Peyer's patch (tissue), 4 donors: Measurements from ENCODE around the gene CEP85L. TPM values are rescaled to one million over a fixed set of nuclear protein-coding genes. Genes with fewer than 3 reads are reported as not detected.

Experiments
- DNase-seq, 3 donors: peaks; one replicate each; pipeline ENCODE4 v3.0.0-alpha.2; 2017 to 2019
- H3K27ac ChIP-seq, 4 donors: fragments of 200-600 bp; sonication (generic); one replicate each; pipeline ENCODE4 v1.5.1; 2016 to 2019
- H3K27me3 ChIP-seq, 2 donors: fragments of 200-600 bp; sonication (generic); one replicate each; pipeline ENCODE4 v1.5.1; 2019
- H3K36me3 ChIP-seq, 3 donors: fragments of 200-600 bp; sonication (generic); one replicate each; pipeline ENCODE4 v1.5.1; 2016 to 2019
- H3K4me1 ChIP-seq, 4 donors: fragments of 200-600 bp; sonication (generic); one replicate each; pipeline ENCODE4 v1.5.1; 2016 to 2019
- H3K4me3 ChIP-seq, 4 donors: fragments of 200-600 bp; sonication (generic); 1 replicate in 3 of 4; 2 replicates in 1 of 4; pipeline ENCODE4 v1.5.1; 2016 to 2019; ENCODE audit warnings: mild to moderate bottlenecking in 1 of 4
- H3K9me3 ChIP-seq, 4 donors: fragments of 200-600 bp; sonication (generic); one replicate each; pipeline ENCODE4 v1.5.1; 2016 to 2019; ENCODE audit warnings: mild to moderate bottlenecking in 1 of 4
- CTCF ChIP-seq, 6 experiments: fragments of 450-650 bp in 4 of 6; fragments of 200-600 bp in 2 of 6; sonication (generic) in 1 of 6; IDR thresholded peaks; one replicate each; pipeline ENCODE4 v1.5.1; 2017 to 2019; ENCODE audit warnings: antibody characterized with exemption in 6 of 6, mild to moderate bottlenecking in 3 of 6, moderate library complexity in 1 of 6
- POLR2A ChIP-seq, 2 donors: fragments of 450-650 bp; IDR thresholded peaks; one replicate each; pipeline ENCODE4 v1.5.1; 2017; ENCODE audit warnings: antibody characterized with exemption in 2 of 2, mild to moderate bottlenecking in 2 of 2, moderate library complexity in 2 of 2
- total RNA-seq, 4 donors: library from RNA; depleted of rRNA; stranded (reverse); fragments of >200 nt; gene quantifications; one replicate each; pipeline ENCODE4 v1.1.0, GENCODE V29; 2016

Gene CEP85L
- total RNA-seq, 4 donors from 2014 or later, result 3.2 to 22.3 (median 7.5) TPM

GRCh38 chr6:118467181-118467580, 184.2 kb downstream of the CEP85L start:
- H3K27me3 ChIP-seq, result no peaks in the 10 kb centered on the region
- H3K4me1 ChIP-seq, result no peaks in the 10 kb centered on the region
- H3K4me3 ChIP-seq, result no peak overlapping the region
- H3K9me3 ChIP-seq, result no peaks in the 10 kb centered on the region
- no peak overlapping the region for H3K27ac ChIP-seq
- no peak for DNase-seq
- peaks cover 0 to 9% (median 0%) of the 10 kb centered on the region in 3 donors for H3K36me3 ChIP-seq
- TF ChIP-seq CTCF (IDR thresholded peaks at IDR 0.05) (no peak), POLR2A (IDR thresholded peaks at IDR 0.05) (no peak)

GRCh38 chr6:118464620-118465019, 186.8 kb downstream of the CEP85L start:
- H3K36me3 ChIP-seq, result peaks cover 0 to 9% (median 0%) of the 10 kb centered on the region in 3 donors
- no peak for DNase-seq
- no peaks in the 10 kb centered on the region for H3K9me3 ChIP-seq
- TF ChIP-seq CTCF (IDR thresholded peaks at IDR 0.05) (no peak), POLR2A (IDR thresholded peaks at IDR 0.05) (no peak)
- H3K27ac ChIP-seq, result no peak overlapping the region
- H3K4me3 ChIP-seq, result no peak overlapping the region
- H3K27me3 ChIP-seq, result no peaks in the 10 kb centered on the region
- H3K4me1 ChIP-seq, result no peaks in the 10 kb centered on the region

GRCh38 chr6:118460958-118461470, 190.4 kb downstream of the CEP85L start:
- no peaks in the 10 kb centered on the region for H3K9me3 ChIP-seq
- no peak for TF ChIP-seq POLR2A (IDR thresholded peaks at IDR 0.05)
- no peak for TF ChIP-seq CTCF (IDR thresholded peaks at IDR 0.05)
- no peaks in the 10 kb centered on the region for H3K4me1 ChIP-seq
- H3K36me3 ChIP-seq, result peaks cover 0 to 6% (median 0%) of the 10 kb centered on the region in 3 donors
- no peaks in the 10 kb centered on the region for H3K27me3 ChIP-seq
- no peak for DNase-seq
- H3K4me3 ChIP-seq, result no peak overlapping the region
- H3K27ac ChIP-seq, result no peak overlapping the region

GRCh38 chr6:118456982-118457381, 194.4 kb downstream of the CEP85L start:
- no peak overlapping the region for H3K4me3 ChIP-seq
- DNase-seq, result no peak
- no peak overlapping the region for H3K27ac ChIP-seq
- TF ChIP-seq POLR2A (IDR thresholded peaks at IDR 0.05), result no peak
- TF ChIP-seq CTCF (IDR thresholded peaks at IDR 0.05), result no peak
- H3K27me3 ChIP-seq, result no peaks in the 10 kb centered on the region
- peaks cover 0 to 10% (median 0%) of the 10 kb centered on the region in 4 donors for H3K9me3 ChIP-seq
- no peaks in the 10 kb centered on the region for H3K4me1 ChIP-seq
- H3K36me3 ChIP-seq, result no peaks in the 10 kb centered on the region

GRCh38 chr6:118451839-118452238, 199.6 kb downstream of the CEP85L start:
- Histone ChIP-seq H3K36me3 (no peaks in the 10 kb centered on the region), H3K4me3 (no peak overlapping the region), H3K9me3 (peaks cover 0 to 29% (median 2%) of the 10 kb centered on the region in 4 donors), H3K27me3 (no peaks in the 10 kb centered on the region), H3K4me1 (no peaks in the 10 kb centered on the region), H3K27ac (no peak overlapping the region)
- TF ChIP-seq POLR2A (IDR thresholded peaks at IDR 0.05), result no peak
- no peak for TF ChIP-seq CTCF (IDR thresholded peaks at IDR 0.05)
- DNase-seq, result no peak

- H3K27ac ChIP-seq, result no peak overlapping the region
- H3K9me3 ChIP-seq, result peaks cover 0 to 16% (median 0%) of the 10 kb centered on the region in 4 donors
- H3K36me3 ChIP-seq, result no peaks in the 10 kb centered on the region
- H3K4me1 ChIP-seq, result no peaks in the 10 kb centered on the region
- no peak overlapping the region for H3K4me3 ChIP-seq
- DNase-seq, result no peak
- TF ChIP-seq POLR2A (IDR thresholded peaks at IDR 0.05) (no peak), CTCF (IDR thresholded peaks at IDR 0.05) (no peak)
- H3K27me3 ChIP-seq, result no peaks in the 10 kb centered on the region
Observed at GRCh38 chr6:118444796-118445195, 206.6 kb downstream of the CEP85L start.
